CD14-positive monocyte (primary cell): ENCODE measurements around the gene ADGRL3. TPM values are rescaled to one million over a fixed set of nuclear protein-coding genes. Genes with fewer than 3 reads are reported as not detected.

Experiments used
- DNase-seq, 3 donors: peaks; one replicate each; pipeline ENCODE4 v3.0.0-alpha.2; 2011 to 2022
- H2AFZ ChIP-seq: 2 replicates; pipeline ENCODE4 v1.6.0; 2012; ENCODE audit warnings: mild to moderate bottlenecking, low read depth, low read length, inconsistent platforms; ENCODE audit not compliant: insufficient read depth, poor library complexity, severe bottlenecking
- H3K27ac ChIP-seq, 2 donors: 1 replicate in 1 of 2; 2 replicates in 1 of 2; pipeline ENCODE4 v1.5.1; 2012 to 2013; ENCODE audit warnings: low read length in 2 of 2, control low read depth in 1 of 2, inconsistent platforms in 1 of 2, low read depth in 1 of 2, mild to moderate bottlenecking in 1 of 2
- H3K27me3 ChIP-seq, 2 donors: one replicate each; pipeline versions ENCODE4 v1.6.0 to v1.6.1; 2011 to 2013; ENCODE audit warnings: low read length in 2 of 2; ENCODE audit not compliant: control insufficient read depth in 2 of 2, insufficient read depth in 2 of 2
- H3K36me3 ChIP-seq, 2 donors: replicated peaks in 1 of 2; 1 replicate in 1 of 2; 2 replicates in 1 of 2; pipeline versions ENCODE4 v1.5.1 to v1.6.1; 2012 to 2013; ENCODE audit warnings: low read length in 2 of 2, control low read depth in 1 of 2, inconsistent platforms in 1 of 2, mild to moderate bottlenecking in 1 of 2; ENCODE audit not compliant: insufficient read depth in 2 of 2, control insufficient read depth in 1 of 2
- H3K4me1 ChIP-seq, 2 donors: 1 replicate in 1 of 2; 2 replicates in 1 of 2; pipeline versions ENCODE4 v1.5.1 to v1.6.1; 2012 to 2013; ENCODE audit warnings: low read length in 2 of 2, control low read depth in 1 of 2, inconsistent platforms in 1 of 2, mild to moderate bottlenecking in 1 of 2, moderate library complexity in 1 of 2; ENCODE audit not compliant: insufficient read depth in 2 of 2, control insufficient read depth in 1 of 2
- H3K4me2 ChIP-seq: replicated peaks from 2 replicates; pipeline ENCODE3; 2012; ENCODE audit warnings: low read length, moderate library complexity, mild to moderate bottlenecking; ENCODE audit not compliant: poor library complexity, severe bottlenecking; ENCODE audit errors: extremely low read depth
- H3K4me3 ChIP-seq, 3 experiments: fragments of 200-600 bp in 1 of 3; sonication (generic) in 1 of 3; replicated peaks in 1 of 3; 1 replicate in 2 of 3; 2 replicates in 1 of 3; pipeline ENCODE4 v1.5.1; 2011 to 2013; ENCODE audit warnings: low read length in 3 of 3, mild to moderate bottlenecking in 3 of 3, control low read depth in 2 of 3, low read depth in 2 of 3, inconsistent platforms in 1 of 3, moderate library complexity in 1 of 3
- H3K79me2 ChIP-seq: 2 replicates; pipeline ENCODE4 v1.6.0; 2012; ENCODE audit warnings: mild to moderate bottlenecking, control low read depth, inconsistent platforms, low read length, moderate library complexity; ENCODE audit not compliant: insufficient read depth
- H3K9ac ChIP-seq: 2 replicates; pipeline ENCODE4 v1.6.0; 2017; ENCODE audit warnings: low read length, mild to moderate bottlenecking; ENCODE audit not compliant: insufficient read depth, poor library complexity, severe bottlenecking
- H3K9me3 ChIP-seq, 2 donors: replicated peaks in 1 of 2; 1 replicate in 1 of 2; 2 replicates in 1 of 2; pipeline versions ENCODE4 v1.5.1 to v1.6.1; 2012 to 2013; ENCODE audit warnings: low read length in 2 of 2, control low read depth in 1 of 2; ENCODE audit not compliant: control insufficient read depth in 1 of 2, insufficient read depth in 1 of 2
- H4K20me1 ChIP-seq: 2 replicates; pipeline ENCODE4 v1.6.0; 2012; ENCODE audit warnings: mild to moderate bottlenecking, low read length, control low read depth, moderate library complexity; ENCODE audit not compliant: insufficient read depth
- H3K27ac Mint-ChIP-seq, 7 donors: one replicate each; pipeline ENCODE4 v1.8.0; 2020; ENCODE audit warnings: mild to moderate bottlenecking in 7 of 7, mixed read lengths in 7 of 7, moderate library complexity in 6 of 7, inconsistent platforms in 2 of 7
- H3K27me3 Mint-ChIP-seq, 3 donors: one replicate each; pipeline ENCODE4 v1.8.0; 2021 to 2022; ENCODE audit warnings: low read depth in 3 of 3, mild to moderate bottlenecking in 3 of 3, mixed read lengths in 3 of 3, moderate library complexity in 3 of 3, inconsistent platforms in 1 of 3
- H3K36me3 Mint-ChIP-seq, 2 donors: one replicate each; pipeline ENCODE4 v1.8.0; 2020; ENCODE audit warnings: mixed read lengths in 2 of 2, inconsistent platforms in 1 of 2, mild to moderate bottlenecking in 1 of 2
- H3K4me1 Mint-ChIP-seq: one replicate; pipeline ENCODE4 v1.8.0; 2020; ENCODE audit warnings: mild to moderate bottlenecking, mixed read lengths
- H3K4me3 Mint-ChIP-seq, 2 donors: one replicate each; pipeline ENCODE4 v1.8.0; 2020; ENCODE audit warnings: mild to moderate bottlenecking in 2 of 2, mixed read lengths in 2 of 2, moderate library complexity in 1 of 2
- H3K9me3 Mint-ChIP-seq, 7 donors: one replicate each; pipeline ENCODE4 v1.8.0; 2020 to 2022; ENCODE audit warnings: mixed read lengths in 7 of 7, mild to moderate bottlenecking in 6 of 7, moderate library complexity in 6 of 7, inconsistent platforms in 2 of 7
- WGBS: methylation state at CpG from one replicate; pipeline ENCODE4 v1.1.5; 2013; ENCODE audit warnings: missing lambda C conversion rate; ENCODE audit not compliant: insufficient coverage; 5-methylcytosine and 5-hydroxymethylcytosine counted together
- intact Hi-C, 2 donors: fragments of 100-400 bp; cut with micrococcal nuclease; formaldehyde crosslinking; loops; one replicate each; pipeline versions ENCODE4 v1.15.0 to v1.15.1; 2023
- polyA plus RNA-seq, 3 donors: library from polyadenylated mRNA; depleted of rRNA in 1 of 3; unstranded in 2 of 3; stranded (reverse) in 1 of 3; fragments of 300-500 nt in 2 of 3; fragments of >200 nt in 1 of 3; fragmentation: Illumina TruSeq in 2 of 3; gene quantifications; 1 replicate in 2 of 3; 2 replicates in 1 of 3; pipeline ENCODE4 v1.2.3, GENCODE V29; 2012 to 2021
- TF ChIP-seq, protein P1 (sequence below): fragments of 200-600 bp; IDR thresholded peaks from one replicate; pipeline ENCODE4 v1.8.0; 2022; ENCODE audit warnings: antibody characterized with exemption, mild to moderate bottlenecking

Gene ADGRL3
- polyA plus RNA-seq, 3 donors: not detected

DNA sequence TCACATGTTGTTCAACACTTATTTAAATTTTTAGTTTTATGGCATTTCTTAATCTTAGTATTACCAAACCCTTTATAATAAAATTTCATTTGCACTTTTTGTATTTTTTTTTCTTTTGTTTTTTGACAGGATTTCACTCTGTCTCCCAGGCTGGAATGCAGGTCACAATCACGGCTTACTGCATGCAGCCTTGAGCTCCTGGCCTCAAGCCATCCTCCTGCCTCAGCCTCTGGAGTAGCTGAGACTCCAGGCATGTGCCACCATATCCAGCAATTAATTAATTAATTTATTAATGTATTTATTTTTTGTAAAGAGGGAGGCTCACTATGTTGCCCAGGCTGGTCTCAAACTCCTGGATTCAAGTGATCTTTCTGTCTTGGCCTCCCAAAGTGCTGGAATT is 133.4 kb downstream of the ADGRL3 start:
- no peaks in the 10 kb centered on the region for H3K9me3 ChIP-seq
- no CpG with 5 or more reads among the region's 1 CpG for WGBS
- Mint-ChIP-seq H3K36me3 (no peaks in the 10 kb centered on the region), H3K4me1 (no peaks in the 10 kb centered on the region), H3K27ac (no peak overlapping the region), H3K27me3 (peaks cover 0 to 2% (median 1%) of the 10 kb centered on the region in 3 donors), H3K4me3 (no peak overlapping the region), H3K9me3 (peaks cover 0 to 8% (median 3%) of the 10 kb centered on the region in 7 donors)
- no peaks in the 10 kb centered on the region for H3K36me3 ChIP-seq
- H3K27ac ChIP-seq: no peak overlapping the region
- H3K9ac ChIP-seq: no peak overlapping the region
- TF ChIP-seq, protein P1, sequence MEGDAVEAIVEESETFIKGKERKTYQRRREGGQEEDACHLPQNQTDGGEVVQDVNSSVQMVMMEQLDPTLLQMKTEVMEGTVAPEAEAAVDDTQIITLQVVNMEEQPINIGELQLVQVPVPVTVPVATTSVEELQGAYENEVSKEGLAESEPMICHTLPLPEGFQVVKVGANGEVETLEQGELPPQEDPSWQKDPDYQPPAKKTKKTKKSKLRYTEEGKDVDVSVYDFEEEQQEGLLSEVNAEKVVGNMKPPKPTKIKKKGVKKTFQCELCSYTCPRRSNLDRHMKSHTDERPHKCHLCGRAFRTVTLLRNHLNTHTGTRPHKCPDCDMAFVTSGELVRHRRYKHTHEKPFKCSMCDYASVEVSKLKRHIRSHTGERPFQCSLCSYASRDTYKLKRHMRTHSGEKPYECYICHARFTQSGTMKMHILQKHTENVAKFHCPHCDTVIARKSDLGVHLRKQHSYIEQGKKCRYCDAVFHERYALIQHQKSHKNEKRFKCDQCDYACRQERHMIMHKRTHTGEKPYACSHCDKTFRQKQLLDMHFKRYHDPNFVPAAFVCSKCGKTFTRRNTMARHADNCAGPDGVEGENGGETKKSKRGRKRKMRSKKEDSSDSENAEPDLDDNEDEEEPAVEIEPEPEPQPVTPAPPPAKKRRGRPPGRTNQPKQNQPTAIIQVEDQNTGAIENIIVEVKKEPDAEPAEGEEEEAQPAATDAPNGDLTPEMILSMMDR: no peak
- H3K27me3 ChIP-seq: no peaks in the 10 kb centered on the region
- H3K4me3 ChIP-seq: no peak overlapping the region
- DNase-seq: no peak
- H2AFZ ChIP-seq: no peak overlapping the region
- H3K4me2 ChIP-seq: no peak overlapping the region
- intact Hi-C loops: no loop called here
- H3K79me2 ChIP-seq: no peaks in the 10 kb centered on the region
- H4K20me1 ChIP-seq: no peaks in the 10 kb centered on the region
- H3K4me1 ChIP-seq: no peaks in the 10 kb centered on the region

DNA sequence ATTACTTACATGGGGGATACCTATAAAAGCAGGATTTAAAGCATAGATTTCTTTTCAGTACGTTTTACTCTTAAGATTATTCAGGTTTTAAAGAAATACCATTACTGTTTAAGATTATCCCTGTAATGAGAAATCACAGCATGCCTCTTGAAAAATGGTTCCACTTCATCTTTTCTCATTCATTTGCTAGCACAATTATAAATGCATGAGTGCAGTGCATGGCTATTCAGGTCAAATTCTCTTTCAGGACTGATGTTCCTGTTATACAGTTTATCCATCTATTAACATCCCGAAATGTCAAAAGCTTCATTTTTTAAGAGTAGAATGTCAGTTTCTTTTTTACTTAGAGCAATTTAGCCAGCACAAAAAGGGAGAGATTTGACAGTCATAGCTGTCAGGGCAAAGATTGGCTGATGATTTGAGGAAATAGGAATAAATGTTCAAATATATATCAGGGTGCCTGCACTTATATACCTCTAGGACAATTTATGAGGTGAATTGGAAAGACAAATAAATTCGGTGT is 135.2 kb downstream of the ADGRL3 start:
- Mint-ChIP-seq H3K27ac (no peak overlapping the region), H3K27me3 (peaks cover 0 to 2% (median 1%) of the 10 kb centered on the region in 3 donors), H3K4me3 (no peak overlapping the region), H3K4me1 (no peaks in the 10 kb centered on the region), H3K9me3 (peaks cover 0 to 8% (median 3%) of the 10 kb centered on the region in 7 donors), H3K36me3 (no peaks in the 10 kb centered on the region)
- H3K4me1 ChIP-seq: no peaks in the 10 kb centered on the region
- no peaks in the 10 kb centered on the region for H3K36me3 ChIP-seq
- intact Hi-C loops: no loop called here
- no peaks in the 10 kb centered on the region for H4K20me1 ChIP-seq
- no peak overlapping the region for H3K27ac ChIP-seq
- H3K4me3 ChIP-seq: no peak overlapping the region
- WGBS: no CpG with 5 or more reads among the region's 3 CpGs
- no peak overlapping the region for H3K9ac ChIP-seq
- TF ChIP-seq, protein P1: no peak
- DNase-seq: no peak
- H3K9me3 ChIP-seq: no peaks in the 10 kb centered on the region
- H2AFZ ChIP-seq: no peak overlapping the region
- no peak overlapping the region for H3K4me2 ChIP-seq
- no peaks in the 10 kb centered on the region for H3K27me3 ChIP-seq
- H3K79me2 ChIP-seq: no peaks in the 10 kb centered on the region
